ENCODE results near the gene TCF7L1.

GRCh38 chr2:85263591-85263990 lies 130.4 kb downstream of the TCF7L1 start:
- TF ChIP-seq CTCF (conservative IDR thresholded peaks at IDR 0.05) = no peak
- TF ChIP-seq EZH2 (IDR thresholded peaks at IDR 0.05; ENCODE audit: low read depth) = no peak
